Trophoblast cell (in vitro differentiated cells and primary cell): ENCODE measurements around the gene BRAF.
A peak's percentile ranks its signal among the peaks of the same experiment; 100 is the strongest.

Experiments used
- DNase-seq, 2 donors: peaks; one replicate each; pipeline ENCODE4 v3.0.0-alpha.2; 2016
- H2AFZ ChIP-seq: 2 replicates; pipeline ENCODE4 v1.6.1; 2013; ENCODE audit warnings: low read length, moderate library complexity, mild to moderate bottlenecking; ENCODE audit not compliant: insufficient read depth, poor library complexity
- H2AK5ac ChIP-seq: 2 replicates; pipeline ENCODE4 v1.6.1; 2013; ENCODE audit warnings: mild to moderate bottlenecking, low read length
- H2BK120ac ChIP-seq: 2 replicates; pipeline ENCODE4 v1.6.1; 2013; ENCODE audit warnings: low read length, mild to moderate bottlenecking, moderate library complexity; ENCODE audit not compliant: insufficient read depth, poor library complexity
- H2BK12ac ChIP-seq: 2 replicates; pipeline ENCODE4 v1.6.1; 2013; ENCODE audit warnings: mild to moderate bottlenecking, low read length, moderate library complexity
- H2BK5ac ChIP-seq: 2 replicates; pipeline ENCODE4 v1.6.1; 2013; ENCODE audit warnings: low read length, low read depth, moderate library complexity, mild to moderate bottlenecking; ENCODE audit not compliant: poor library complexity
- H3K14ac ChIP-seq: 2 replicates; pipeline ENCODE4 v1.6.1; 2013; ENCODE audit warnings: mild to moderate bottlenecking, low read length
- H3K18ac ChIP-seq: 2 replicates; pipeline ENCODE4 v1.6.1; 2013; ENCODE audit warnings: mild to moderate bottlenecking, low read length
- H3K23ac ChIP-seq: 2 replicates; pipeline ENCODE4 v1.6.1; 2013; ENCODE audit warnings: low read length
- H3K27ac ChIP-seq: 2 replicates; pipeline ENCODE4 v1.5.1; 2013; ENCODE audit warnings: low read depth, mild to moderate bottlenecking, inconsistent platforms, low read length, moderate library complexity
- H3K27me3 ChIP-seq: 2 replicates; pipeline ENCODE4 v1.6.1; 2013; ENCODE audit warnings: inconsistent platforms, mild to moderate bottlenecking, low read length, moderate library complexity; ENCODE audit not compliant: insufficient read depth
- H3K36me3 ChIP-seq, 2 experiments: 1 replicate in 1 of 2; 2 replicates in 1 of 2; pipeline ENCODE4 v1.6.1; 2013; ENCODE audit warnings: low read length in 2 of 2, mild to moderate bottlenecking in 2 of 2, moderate library complexity in 1 of 2; ENCODE audit not compliant: insufficient read depth in 2 of 2, control insufficient read depth in 1 of 2
- H3K4ac ChIP-seq: 2 replicates; pipeline ENCODE4 v1.6.1; 2013; ENCODE audit warnings: low read depth, mild to moderate bottlenecking, low read length, moderate library complexity
- H3K4me1 ChIP-seq, 2 experiments: 1 replicate in 1 of 2; 2 replicates in 1 of 2; pipeline ENCODE4 v1.6.1; 2013; ENCODE audit warnings: low read length in 2 of 2, mild to moderate bottlenecking in 2 of 2, moderate library complexity in 1 of 2; ENCODE audit not compliant: insufficient read depth in 2 of 2, control insufficient read depth in 1 of 2
- H3K4me2 ChIP-seq: 2 replicates; pipeline ENCODE4 v1.6.1; 2013; ENCODE audit warnings: inconsistent platforms, mild to moderate bottlenecking, low read length, moderate library complexity
- H3K4me3 ChIP-seq: 2 replicates; pipeline ENCODE4 v1.5.1; 2013; ENCODE audit warnings: mild to moderate bottlenecking, low read depth, low read length, inconsistent platforms
- H3K79me1 ChIP-seq: one replicate; pipeline ENCODE4 v1.6.1; 2013; ENCODE audit warnings: low read length
- H3K79me2 ChIP-seq: 2 replicates; pipeline ENCODE4 v1.6.1; 2013; ENCODE audit warnings: low read length, mild to moderate bottlenecking; ENCODE audit not compliant: control insufficient read depth, insufficient read depth, poor library complexity
- H3K9ac ChIP-seq: 2 replicates; pipeline ENCODE4 v1.6.1; 2013; ENCODE audit warnings: mild to moderate bottlenecking, low read length
- H3K9me3 ChIP-seq: 2 replicates; pipeline ENCODE4 v1.6.1; 2013; ENCODE audit warnings: low read depth, mild to moderate bottlenecking, control low read depth, inconsistent platforms, low read length; ENCODE audit not compliant: insufficient read depth
- H4K12ac ChIP-seq: 2 replicates; pipeline ENCODE4 v1.6.1; 2013; ENCODE audit warnings: low read depth, mild to moderate bottlenecking, low read length, moderate library complexity
- H4K8ac ChIP-seq: 2 replicates; pipeline ENCODE4 v1.6.1; 2013; ENCODE audit warnings: low read depth, mild to moderate bottlenecking, low read length, moderate library complexity
- H4K91ac ChIP-seq: one replicate; pipeline ENCODE4 v1.6.1; 2013; ENCODE audit warnings: low read depth, mild to moderate bottlenecking, low read length, moderate library complexity
- WGBS: extraction: QIAGEN DNeasy Blood & Tissue Kit; methylation state at CpG from one replicate; pipeline ENCODE4 v1.1.7; 2013; ENCODE audit warnings: missing lambda C conversion rate; ENCODE audit not compliant: insufficient read length, insufficient coverage; ENCODE audit errors: extremely low coverage; 5-methylcytosine and 5-hydroxymethylcytosine counted together

Gene BRAF

GRCh38 chr7:140673063-140673773 lies 251.5 kb downstream of the BRAF start:
- Histone ChIP-seq H4K12ac (peak overlapping the region; percentile 70), H3K9ac (peak overlapping the region; percentile 74), H3K4me2 (peak overlapping the region; percentile 97), H2BK5ac (peak overlapping the region; percentile 24), H3K27me3 (no peaks in the 10 kb centered on the region), H3K18ac (peak overlapping the region; percentile 85), H2BK120ac (peak overlapping the region; percentile 77), H2BK12ac (no peak overlapping the region), H3K79me1 (peaks cover 6% of the 10 kb centered on the region), H3K23ac (no peak overlapping the region), H4K8ac (peak overlapping the region; percentile 56), H4K91ac (peak overlapping the region; percentile 79), H2AK5ac (no peak overlapping the region), H2AFZ (peak overlapping the region; percentile 83), H3K4ac (peak overlapping the region; percentile 59), H3K36me3 (no peaks in the 10 kb centered on the region), H3K4me3 (peak overlapping the region; percentile 79), H3K79me2 (peaks cover 4% of the 10 kb centered on the region), H3K14ac (peak overlapping the region; percentile 22), H3K27ac (peak overlapping the region; percentile 59), H3K9me3 (no peaks in the 10 kb centered on the region), H3K4me1 (peaks cover 2 to 5% of the 10 kb centered on the region in 2 experiments)
- no CpG with 5 or more reads among the region's 72 CpGs for WGBS
- DNase-seq: peak; percentile 59 to 69

- Histone ChIP-seq H3K9ac (peak within 1 kb of the TSS; percentile 74), H2BK5ac (peak within 1 kb of the TSS; percentile 24), H3K4me3 (peak within 1 kb of the TSS; percentile 79), H3K27me3 (no peaks in the 10 kb centered on the region), H3K18ac (peak within 1 kb of the TSS; percentile 85), H3K27ac (peak within 1 kb of the TSS; percentile 59), H3K14ac (peak within 1 kb of the TSS; percentile 38), H4K91ac (peak within 1 kb of the TSS; percentile 79), H2AK5ac (no peak within 1 kb of the TSS), H2BK12ac (no peak within 1 kb of the TSS), H4K12ac (peak within 1 kb of the TSS; percentile 70), H3K4me1 (peaks cover 2 to 5% of the 10 kb centered on the region in 2 experiments), H3K9me3 (no peaks in the 10 kb centered on the region), H3K23ac (no peak within 1 kb of the TSS), H2BK120ac (peak within 1 kb of the TSS; percentile 77), H3K79me2 (peaks cover 4% of the 10 kb centered on the region), H4K8ac (peak within 1 kb of the TSS; percentile 56), H3K4me2 (peak within 1 kb of the TSS; percentile 97), H3K4ac (peak within 1 kb of the TSS; percentile 59), H3K79me1 (peaks cover 6% of the 10 kb centered on the region), H3K36me3 (no peaks in the 10 kb centered on the region), H2AFZ (peak within 1 kb of the TSS; percentile 83)
- DNase-seq: peak; percentile 35 to 55
- WGBS: no CpG with 5 or more reads among the region's 41 CpGs
These were observed 252.2 kb downstream of the BRAF start, which contains the start of gene ADCK2 for GRCh38 chr7:140672382-140673062. Gene ADCK2 (plus strand): TSS chr7:140672945. CDS start chr7:140673331, 386 bp downstream.

- no peak overlapping the region for H3K9ac ChIP-seq
- H3K4me3 ChIP-seq: no peak overlapping the region
- no peaks in the 10 kb centered on the region for H3K9me3 ChIP-seq
- H3K4ac ChIP-seq: no peak overlapping the region
- H3K27me3 ChIP-seq: no peaks in the 10 kb centered on the region
- no peak overlapping the region for H2BK12ac ChIP-seq
- no peak overlapping the region for H4K12ac ChIP-seq
- no CpG with 5 or more reads among the region's 15 CpGs for WGBS
- no peaks in the 10 kb centered on the region for H3K36me3 ChIP-seq
- peaks cover 6% of the 10 kb centered on the region for H3K79me1 ChIP-seq
- no peak overlapping the region for H4K91ac ChIP-seq
- no peak overlapping the region for H2BK5ac ChIP-seq
- H3K4me2 ChIP-seq: no peak overlapping the region
- H4K8ac ChIP-seq: no peak overlapping the region
- peaks cover 2 to 5% of the 10 kb centered on the region in 2 experiments for H3K4me1 ChIP-seq
- no peak for DNase-seq
- no peak overlapping the region for H2AK5ac ChIP-seq
- H3K27ac ChIP-seq: no peak overlapping the region
- H3K79me2 ChIP-seq: peaks cover 4% of the 10 kb centered on the region
- no peak overlapping the region for H3K14ac ChIP-seq
- H2AFZ ChIP-seq: no peak overlapping the region
- no peak overlapping the region for H2BK120ac ChIP-seq
- H3K18ac ChIP-seq: no peak overlapping the region
- H3K23ac ChIP-seq: no peak overlapping the region
These were observed 252.8 kb downstream of the BRAF start for GRCh38 chr7:140671966-140672365.

GRCh38 chr7:140670343-140670935 lies 254.3 kb downstream of the BRAF start:
- Histone ChIP-seq H3K23ac (no peak overlapping the region), H4K8ac (no peak overlapping the region), H3K27me3 (no peaks in the 10 kb centered on the region), H2BK12ac (no peak overlapping the region), H3K79me2 (peaks cover 4% of the 10 kb centered on the region), H2AK5ac (no peak overlapping the region), H4K12ac (no peak overlapping the region), H2BK120ac (no peak overlapping the region), H3K4me1 (peaks cover 2 to 5% of the 10 kb centered on the region in 2 experiments), H2AFZ (no peak overlapping the region), H3K4ac (no peak overlapping the region), H3K36me3 (no peaks in the 10 kb centered on the region), H3K27ac (no peak overlapping the region), H3K4me2 (no peak overlapping the region), H3K9me3 (no peaks in the 10 kb centered on the region), H3K79me1 (peaks cover 6% of the 10 kb centered on the region), H3K4me3 (no peak overlapping the region), H2BK5ac (no peak overlapping the region), H3K18ac (no peak overlapping the region), H4K91ac (no peak overlapping the region), H3K9ac (no peak overlapping the region), H3K14ac (no peak overlapping the region)
- DNase-seq: no peak
- WGBS: no CpG with 5 or more reads among the region's 4 CpGs
